Measurements from ENCODE around the gene WDR83. TPM values are rescaled to one million over a fixed set of nuclear protein-coding genes. Genes with fewer than 3 reads are reported as not detected.
"Not testable (repeated sequence)": the region's sequence is repeated elsewhere in the genome, so short reads cannot be mapped to it uniquely, and the experiment has no call there.

WDR83 gene
- total RNA-seq, 1 donor from 2014 or later, result 4.6 TPM

DNA sequence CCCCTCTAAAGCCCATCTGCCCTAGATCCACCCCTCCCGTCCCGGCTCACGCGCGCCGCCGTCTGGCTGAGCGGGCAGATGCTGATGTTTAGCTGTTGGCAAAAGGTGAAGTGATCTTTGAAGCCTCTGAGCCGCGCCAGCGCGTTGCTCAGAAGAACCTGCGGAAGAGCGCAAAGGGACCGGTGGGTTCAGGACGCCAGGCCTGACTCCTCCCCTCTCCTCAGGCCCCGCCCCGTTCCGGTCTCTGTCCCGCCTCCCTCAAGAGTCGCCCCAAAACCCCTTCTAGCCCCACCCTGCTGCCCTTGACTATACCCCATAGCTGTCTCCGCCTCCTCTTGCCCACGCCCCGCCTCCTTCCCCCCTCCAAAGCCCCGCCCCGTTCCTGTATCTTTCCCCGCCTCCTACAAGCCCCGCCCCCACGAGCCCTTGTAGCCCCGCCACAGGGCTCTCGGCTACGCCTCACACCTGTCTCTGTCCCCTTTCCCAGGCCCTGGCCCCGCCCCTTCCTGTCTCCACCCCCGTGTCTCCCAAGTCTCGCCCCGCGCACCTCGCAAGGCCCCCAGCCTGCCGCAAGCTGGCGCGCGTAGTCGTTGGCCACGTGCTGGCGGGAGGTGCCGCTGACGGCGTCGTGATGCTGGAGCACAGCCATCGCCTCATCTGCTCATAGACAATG lies 9.6 kb upstream of the WDR83 start:
- DNase-seq, result no peak

DNA sequence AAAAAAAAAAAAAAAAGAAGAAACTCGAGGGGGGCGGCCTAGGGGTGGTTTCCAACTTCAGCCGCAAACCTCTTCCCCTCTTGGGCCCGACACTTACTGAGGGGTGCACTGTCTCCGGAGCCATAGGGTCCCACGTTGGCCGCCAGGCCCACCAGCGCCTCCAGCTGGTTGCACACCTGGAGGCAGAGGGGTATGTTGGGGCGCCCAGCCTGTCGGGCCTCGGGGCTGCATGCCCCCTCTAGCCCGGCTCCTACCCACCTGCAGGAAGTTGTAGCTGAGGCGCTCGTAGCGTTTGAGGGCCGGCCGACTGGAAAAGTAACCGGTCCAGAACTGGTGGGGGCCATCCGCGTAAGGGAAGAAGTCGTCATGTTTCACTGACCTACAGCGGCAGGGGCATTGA lies 8.6 kb upstream of the WDR83 start:
- DNase-seq, result no peak

DNA sequence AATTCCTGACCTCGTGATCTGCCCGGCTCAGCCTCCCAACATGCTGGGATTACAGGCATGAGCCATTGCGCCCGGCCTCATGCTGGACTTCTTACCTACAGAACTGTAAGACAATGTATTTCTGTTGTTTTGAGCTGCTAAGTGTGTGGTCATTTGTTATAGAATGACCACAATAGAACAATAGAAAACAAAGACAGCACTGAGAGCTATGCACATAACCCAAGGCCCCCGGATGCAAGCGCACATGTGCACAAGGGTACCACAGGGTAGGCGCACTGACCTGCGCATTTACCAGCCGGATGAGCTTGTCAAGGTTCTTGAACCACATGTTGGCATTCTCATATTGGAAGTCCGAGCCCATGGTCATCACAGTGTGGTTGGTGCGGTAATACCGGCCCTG lies 5.6 kb upstream of the WDR83 start:
- DNase-seq, result no peak

DNA sequence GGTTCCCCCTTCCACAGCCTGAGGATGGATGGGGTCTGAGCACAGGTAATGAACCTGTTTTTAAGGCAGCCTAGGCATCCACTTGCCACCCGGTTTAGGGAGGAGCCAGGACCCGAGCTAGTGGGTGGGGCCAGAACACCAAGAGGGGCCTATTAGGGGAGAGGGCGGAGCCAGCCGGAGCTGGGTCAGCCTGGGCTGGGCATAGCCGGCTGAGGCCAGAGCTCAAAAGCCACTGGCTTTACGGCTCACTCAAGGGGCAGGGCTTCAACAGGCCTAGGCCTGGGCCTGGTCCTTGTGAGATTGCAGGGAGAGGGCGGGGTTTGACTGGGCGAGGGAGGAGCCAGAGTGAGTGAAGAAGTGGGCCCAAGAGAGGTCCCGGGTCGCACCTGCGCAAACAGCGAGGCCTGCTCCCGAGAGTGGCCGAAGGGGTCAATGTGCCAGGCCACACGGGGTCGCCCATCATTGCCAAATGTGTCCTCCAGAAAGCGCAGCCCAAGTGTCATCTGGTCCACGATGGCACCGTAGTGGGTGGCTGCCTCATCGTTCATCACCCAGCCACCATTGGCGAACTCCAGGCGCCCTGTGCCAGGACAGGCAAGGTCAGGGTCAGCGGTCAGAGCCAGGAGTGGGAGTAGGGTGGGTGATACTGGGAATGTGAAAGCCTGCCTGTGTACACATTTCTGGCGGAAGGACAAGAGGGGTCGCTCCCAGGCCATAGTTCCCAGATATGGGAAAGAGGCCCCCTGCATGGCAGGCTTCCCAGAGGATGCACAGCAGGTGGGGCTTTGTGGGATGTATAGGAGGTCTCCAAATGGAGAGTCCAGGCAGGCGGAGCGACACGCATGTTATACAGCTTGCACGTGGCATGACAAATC lies 2.0 kb upstream of the WDR83 start:
- no peak for DNase-seq

DNA sequence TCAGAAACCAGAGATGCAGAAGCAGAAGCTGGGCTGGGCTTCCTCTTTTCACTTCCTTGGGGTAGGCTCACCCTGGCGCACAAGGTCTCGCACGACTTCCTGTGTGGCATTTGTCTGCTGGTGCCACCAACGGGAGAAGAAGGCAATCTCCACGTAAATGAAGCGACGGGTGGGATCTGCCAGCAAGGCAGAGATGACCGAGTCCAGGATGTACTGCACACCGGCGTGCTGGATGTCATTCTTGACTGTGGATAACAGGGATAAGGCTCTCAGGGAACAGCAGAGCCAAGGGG lies 1.4 kb upstream of the WDR83 start:
- DNase-seq, result no peak

DNA sequence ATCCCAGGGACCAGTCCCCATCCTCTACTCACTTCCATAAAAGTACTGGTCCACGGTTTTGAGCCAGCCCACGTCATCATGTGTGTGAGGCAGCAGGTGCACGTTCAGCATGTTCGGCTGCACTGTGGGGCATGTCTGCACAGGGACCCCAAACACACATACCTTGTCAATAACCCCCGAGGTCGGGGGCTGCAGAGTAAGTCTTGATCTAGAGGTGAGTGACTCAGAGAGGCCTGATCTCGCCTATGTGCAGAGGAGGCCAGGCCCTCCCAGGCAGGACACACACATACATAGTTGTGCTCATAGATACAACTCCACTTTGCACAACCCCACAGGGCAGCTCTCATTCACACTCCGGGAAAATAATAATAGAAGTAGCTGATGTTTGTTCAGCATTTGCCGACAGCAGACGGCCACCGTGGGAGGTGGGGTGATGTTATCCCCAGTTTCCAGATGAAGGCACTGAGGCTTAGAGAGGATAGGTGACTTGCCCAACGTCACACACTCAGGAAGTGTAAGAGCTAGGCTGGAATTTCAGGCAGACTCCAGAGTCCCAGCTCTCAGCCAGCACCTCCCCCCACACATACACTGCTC lies 839 bp upstream of the WDR83 start:
- no peak for DNase-seq

DNA sequence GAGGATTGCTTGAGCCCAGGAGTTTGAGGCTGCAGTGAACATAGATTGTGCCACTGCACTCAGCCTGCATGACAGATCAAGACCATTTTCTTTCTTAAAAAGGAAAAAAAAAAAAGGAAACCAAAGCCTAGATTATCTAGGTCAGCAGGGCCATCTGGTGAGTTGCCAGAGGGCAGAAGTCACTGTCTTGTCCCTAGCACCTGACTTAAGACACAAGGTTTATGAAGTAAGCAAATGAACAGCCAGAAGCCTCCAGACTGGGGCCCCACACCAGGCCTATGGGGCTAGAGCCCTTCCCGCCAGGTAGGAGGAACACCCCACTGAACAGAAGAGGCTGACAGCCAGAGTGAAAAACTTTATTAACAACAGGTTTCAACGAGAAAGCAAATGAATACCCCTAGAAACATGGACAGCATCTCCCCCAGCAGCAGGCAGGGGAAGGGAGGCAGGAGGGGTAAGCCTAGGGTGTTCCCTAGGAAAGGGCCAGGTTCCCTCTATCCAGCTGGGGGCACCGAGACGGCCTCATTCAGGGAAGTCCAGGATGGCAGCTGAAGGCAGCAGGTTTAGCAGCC lies 1.2 kb downstream of the WDR83 start:
- no peak for DNase-seq

DNA sequence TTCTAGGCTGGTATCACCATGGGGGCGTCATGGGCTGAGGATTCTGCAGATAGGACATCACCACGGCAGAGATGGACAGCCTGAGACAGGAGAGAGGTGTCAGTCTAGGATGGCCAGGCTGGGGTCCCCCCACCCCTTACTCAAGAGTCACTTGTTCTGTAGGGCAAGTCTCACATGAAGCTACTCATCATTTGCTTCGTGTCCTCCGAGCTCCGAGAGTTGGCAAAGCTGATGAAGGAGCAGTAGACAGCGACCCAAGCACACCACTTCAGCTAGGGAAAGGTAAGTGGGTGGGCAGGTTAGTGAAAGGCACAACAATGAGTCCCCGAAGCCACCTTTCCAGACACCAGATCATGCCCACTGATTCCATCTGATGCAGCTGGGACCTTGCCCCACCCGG lies 1.7 kb downstream of the WDR83 start:
- DNase-seq, result no peak

DNA sequence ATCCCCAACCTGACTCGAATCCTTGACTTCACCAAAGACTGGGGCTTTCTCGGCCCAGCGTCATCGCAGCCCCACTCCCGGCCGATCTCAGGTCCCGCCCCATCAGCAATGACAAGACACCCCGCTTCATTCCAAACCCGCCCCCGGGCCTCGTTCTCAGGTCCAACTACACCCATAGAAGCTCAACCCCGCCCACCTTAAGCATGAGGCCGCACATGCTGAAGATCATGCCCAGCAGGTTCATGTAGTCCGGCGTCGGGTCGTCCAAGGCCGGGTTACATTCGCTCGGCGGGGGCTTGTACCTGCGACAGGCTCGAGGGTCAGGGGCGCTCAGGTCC lies 2.3 kb downstream of the WDR83 start:
- peak; percentile 17 for DNase-seq

DNA sequence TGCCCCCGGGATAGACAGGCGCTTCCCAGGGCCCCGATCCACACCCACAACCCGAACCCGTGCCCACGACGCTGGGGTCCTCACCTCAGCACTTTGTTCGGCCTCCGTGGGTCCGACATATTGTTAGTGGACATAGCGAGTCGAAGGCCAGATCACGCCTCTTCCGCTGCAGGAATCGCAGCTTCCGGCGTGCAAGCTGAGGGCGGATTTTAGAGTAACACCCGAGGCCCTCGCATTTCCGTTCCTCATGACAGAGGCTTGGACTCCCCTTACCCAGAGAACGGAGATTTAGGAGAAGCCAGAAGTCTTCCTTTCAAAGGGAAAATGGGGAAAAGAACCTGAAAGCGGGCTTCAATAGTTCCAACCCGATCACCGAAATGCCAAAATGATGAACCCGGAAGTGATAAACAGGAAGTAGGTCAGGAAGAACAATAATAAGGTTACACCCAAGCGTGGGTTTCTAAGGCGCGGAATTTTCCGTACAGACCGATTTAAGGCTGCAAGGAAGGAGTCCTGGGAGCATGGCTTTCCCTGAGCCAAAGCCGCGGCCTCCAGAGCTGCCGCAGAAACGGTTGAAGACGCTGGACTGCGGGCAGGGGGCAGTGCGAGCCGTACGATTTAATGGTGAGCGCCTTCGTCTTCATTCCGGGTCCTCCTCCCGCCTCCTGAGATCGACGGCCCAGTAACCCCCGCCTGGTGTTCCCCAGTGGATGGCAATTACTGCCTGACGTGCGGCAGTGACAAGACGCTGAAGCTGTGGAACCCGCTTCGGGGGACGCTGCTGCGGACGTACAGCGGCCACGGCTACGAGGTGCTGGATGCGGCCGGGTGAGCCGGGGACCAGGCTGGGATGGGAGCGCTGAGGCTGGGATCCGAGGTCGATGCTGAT lies 2.9 kb downstream of the WDR83 start:
- DNase-seq, result peak; percentile 85

DNA sequence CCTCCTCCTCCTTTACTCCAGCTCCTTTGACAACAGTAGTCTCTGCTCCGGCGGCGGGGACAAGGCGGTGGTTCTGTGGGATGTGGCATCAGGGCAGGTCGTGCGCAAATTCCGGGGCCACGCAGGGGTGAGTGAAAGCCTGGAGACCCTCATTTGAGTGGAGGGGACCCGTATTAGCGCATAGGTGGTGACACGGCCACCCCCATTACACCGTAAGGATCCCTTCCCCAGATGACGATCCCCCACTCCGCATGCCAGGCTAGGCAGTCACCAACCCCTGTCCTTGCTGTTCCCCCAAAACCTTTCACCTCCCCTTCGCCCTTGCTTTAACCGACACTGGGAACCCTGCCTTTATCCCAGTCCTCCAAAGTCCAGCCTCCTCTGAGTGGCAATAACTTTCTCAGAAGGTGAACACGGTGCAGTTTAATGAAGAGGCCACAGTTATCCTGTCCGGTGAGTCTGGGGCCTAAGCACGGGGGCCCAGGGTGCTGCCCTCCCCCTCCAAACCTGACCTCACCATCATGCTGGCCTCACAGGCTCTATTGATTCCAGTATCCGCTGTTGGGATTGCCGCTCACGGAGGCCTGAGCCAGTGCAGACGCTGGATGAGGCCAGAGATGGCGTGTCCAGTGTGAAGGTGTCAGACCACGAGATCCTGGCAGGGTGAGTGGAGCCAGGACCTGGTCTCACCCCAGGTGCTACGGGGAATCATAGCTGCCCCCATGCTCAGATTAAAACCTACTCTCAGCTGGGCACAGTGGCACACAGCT lies 3.7 kb downstream of the WDR83 start:
- no peak for DNase-seq

DNA sequence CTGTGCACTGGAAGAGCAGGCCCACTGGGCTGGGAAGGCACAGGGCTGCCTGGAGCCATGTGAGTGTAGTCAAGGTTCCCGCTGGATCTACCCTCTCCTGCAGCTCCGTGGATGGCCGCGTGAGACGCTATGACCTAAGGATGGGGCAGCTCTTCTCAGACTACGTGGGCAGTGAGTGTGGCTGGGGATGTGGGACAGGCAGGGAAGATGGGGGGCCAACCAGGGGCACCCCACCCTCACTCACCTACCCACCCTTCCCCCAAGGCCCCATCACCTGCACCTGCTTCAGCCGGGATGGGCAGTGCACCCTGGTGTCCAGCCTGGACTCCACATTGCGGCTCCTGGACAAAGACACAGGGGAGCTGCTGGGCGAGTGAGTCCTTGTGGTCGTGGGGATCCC lies 6.1 kb downstream of the WDR83 start:
- DNase-seq, result no peak

DNA sequence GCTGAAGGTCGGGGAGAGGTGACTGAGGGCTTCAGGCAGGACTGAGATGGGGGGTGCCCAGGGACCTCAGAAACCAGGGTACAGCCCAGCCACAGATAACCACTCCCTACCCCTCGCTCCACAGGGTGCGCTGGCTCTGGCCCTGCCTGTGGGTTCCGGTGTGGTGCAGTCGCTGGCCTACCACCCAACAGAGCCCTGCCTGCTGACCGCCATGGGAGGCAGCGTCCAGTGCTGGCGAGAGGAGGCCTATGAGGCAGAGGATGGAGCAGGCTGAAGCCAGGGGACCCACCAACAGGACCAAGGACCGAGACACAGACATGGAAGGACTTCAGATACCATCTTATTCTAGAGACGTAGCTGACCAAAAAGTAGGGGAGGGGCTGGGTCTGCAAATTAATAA lies 8.8 kb downstream of the WDR83 start:
- no peak for DNase-seq

DNA sequence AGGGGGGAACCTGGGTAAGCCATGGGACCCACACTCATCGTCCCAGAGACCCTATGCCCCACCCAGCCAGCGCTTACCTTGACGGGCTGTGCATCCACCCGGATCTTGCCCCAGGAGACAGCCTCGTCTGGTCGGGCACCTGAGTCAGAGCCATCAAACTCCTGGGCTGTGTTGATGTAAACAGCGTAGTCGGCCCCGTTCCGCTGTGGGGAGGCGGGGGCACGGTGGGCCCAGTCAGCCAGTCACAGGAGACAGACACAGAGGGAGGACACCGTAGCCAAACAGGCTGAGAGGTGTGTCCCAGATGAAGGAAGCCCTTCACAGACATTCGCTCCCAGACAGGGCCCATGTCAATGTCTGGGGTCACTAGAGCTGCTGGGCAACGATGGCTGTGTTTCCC lies 9.3 kb downstream of the WDR83 start:
- DNase-seq, result no peak

DNA sequence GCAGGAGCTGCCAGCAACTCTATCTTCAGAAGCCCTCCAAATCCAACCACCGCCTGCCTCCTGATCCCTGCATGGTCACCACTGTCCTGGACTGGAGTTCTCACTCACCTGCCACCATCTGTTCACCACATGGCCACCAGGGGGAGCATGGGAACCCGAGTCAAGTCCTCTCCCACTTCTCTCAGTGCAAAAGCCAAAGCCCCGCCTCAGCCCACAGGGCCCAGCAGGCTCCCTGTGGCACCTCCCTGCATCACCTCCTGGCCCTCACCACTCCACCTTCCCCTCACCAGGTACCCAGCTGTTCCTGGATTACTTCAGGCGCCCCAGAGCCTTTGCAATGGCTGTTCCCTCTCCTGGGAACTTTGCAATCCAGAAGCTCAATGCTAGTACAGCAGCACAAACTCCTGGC lies 9.8 kb downstream of the WDR83 start:
- DNase-seq, result peak; percentile 26

DNA sequence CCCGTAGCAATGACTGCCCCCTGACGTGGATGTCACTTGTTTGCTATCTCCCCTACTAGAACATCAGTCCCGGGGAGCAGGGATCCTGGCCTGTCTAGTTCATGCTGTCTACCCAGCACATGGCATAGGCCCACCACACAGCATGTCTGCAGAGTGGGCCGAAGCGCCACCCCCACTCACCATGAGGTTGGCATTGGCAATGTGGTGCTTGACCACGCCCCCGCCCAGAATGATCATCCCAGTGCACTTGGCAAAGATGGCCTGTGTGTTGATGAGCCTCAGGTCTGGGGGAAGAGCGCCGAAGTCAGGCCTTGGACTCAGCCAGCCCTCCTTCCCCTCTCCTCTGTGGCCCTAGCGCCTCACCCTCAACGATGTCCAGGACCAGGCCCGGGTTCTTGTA lies 10.3 kb downstream of the WDR83 start:
- DNase-seq, result no peak

DNA sequence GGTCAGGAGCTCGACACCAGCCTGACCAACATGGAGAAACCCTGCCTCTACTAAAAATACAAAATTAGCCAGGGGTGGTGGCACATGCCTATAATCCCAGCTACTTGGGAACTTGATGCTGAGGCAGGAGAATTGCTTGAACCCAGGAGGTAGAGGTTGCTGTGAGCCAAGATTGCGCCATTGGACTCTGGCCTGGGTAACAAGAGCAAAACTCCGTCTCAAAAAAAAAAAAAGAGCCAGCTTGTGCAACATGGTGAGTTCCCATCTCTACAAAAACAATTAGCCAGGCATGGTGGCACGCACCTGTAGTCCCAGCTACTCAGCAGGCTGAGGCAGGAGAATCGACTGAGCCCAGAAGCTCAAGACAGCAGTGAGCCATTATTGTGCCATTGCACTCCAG lies 11.4 kb downstream of the WDR83 start:
- DNase-seq, result not testable (repeated sequence)

DNA sequence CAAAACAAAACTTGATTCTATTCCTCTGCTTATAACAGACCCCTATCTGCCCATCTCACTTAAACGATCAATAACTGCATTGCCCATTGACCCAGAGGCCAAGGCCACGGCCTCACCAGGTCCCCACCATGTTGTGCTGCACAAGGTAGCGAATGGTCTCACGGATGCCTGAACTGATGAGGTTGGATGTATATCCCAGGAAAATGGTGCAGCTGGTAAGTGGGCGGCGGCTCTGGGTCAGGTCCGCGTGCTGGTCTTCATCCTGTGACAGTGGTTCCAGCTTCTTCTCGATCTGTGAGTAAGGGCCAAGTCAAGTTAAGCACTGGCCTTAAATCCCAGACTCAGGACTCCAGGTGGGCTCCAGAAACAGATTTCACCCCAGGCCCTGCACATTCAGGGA lies 13.4 kb downstream of the WDR83 start:
- no peak for DNase-seq

DNA sequence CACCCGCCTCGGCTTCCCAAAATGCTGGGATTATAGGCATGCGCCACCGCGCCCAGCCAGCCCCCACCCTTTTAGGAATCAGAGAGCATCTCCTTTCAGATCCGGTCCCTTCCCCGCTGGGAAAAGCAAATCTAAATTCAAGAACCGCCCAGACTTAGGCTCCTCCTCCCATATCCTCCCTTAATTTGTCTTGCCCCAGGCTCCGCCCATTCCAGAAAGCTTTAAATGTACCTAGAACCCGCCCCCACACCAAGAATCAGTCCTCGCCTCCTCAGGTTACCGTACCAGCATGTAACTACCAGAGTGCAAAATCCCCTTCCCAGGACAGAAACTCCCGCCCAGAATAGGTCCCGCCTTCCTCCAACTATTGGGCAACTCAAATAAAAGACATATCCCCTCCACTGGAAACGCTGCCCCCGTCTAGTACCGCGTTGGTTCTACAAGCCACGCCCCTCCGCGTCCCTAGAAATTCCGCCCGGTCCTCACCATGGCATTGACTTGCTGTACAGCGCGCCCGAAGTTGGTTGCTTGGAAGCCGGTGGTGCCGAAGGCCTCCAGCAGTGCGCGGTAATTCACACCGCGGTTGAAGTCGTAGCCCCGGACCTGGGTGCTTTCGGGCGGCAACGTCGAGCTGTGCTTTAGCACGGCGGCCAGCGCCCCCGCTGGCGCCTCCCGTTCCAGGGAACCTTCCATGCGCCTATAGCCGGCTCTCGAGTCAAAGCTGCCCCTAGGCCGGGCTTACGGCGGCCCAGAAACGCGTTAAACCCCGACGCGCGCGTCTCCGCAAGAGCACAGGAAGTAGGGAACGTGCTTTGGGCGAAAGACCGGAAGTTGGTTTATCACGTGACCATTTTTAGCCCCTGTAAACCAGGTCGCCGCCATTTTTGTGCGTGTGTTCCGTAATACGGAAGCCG lies 14.7 kb downstream of the WDR83 start, which contains the start of gene DHPS:
Gene DHPS, minus strand, starts transcription at position 807 of the 914 bp plus-strand sequence. Its CDS starts 114 bp downstream, at position 693.
- DNase-seq, result peak; percentile 98

DNA sequence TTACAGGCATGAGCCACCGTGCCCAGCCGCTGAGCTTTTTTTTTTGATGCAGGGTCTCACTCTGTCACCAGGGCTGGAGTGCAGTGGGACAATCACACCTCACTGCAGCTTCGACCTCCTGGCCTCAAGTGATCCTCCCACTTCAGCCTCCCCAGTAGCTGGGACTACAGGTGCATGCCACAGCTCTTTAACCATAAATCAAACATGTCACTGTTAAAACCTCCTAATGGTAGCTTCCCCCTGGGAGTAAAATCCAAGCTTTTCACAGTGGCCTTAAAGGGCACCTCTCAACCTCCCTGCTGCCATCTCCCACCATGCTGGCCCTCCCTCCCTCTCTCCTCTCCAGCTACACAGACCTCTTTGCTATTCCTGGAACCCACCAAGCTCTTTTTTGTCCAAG lies 19.2 kb downstream of the WDR83 start:
- no peak for DNase-seq
